Eye (tissue), 1 donor: Measurements from ENCODE around the gene BTG4.

ENCODE experiments used
- DNase-seq: peaks from one replicate; pipeline ENCODE4 v3.0.0-alpha.2; 2015

The BTG4 gene

GRCh38 chr11:111452817-111453552 lies 59.2 kb downstream of the BTG4 start:
- no peak for DNase-seq

DNA sequence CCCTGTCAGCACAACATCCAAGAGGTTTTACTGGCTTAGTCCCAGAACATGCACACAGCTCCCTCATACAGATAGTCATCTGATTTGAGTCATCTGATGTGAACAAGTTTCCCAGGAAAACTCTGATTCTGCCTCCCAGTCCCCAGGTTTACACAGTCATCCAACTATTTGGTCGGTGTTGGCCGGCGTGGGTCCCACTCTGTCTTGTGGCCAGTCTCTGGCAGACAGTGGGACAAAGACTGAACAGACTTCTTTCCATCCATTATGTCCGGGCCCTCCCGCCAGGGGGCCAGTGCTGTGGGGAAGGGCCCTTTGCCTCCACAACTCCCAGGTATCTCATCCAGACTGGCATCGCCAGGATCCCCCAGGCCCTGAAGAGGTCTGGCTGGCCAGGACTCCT lies 60.0 kb downstream of the BTG4 start:
- no peak for DNase-seq

GRCh38 chr11:111450480-111451320 lies 61.5 kb downstream of the BTG4 start:
- DNase-seq = no peak

DNA sequence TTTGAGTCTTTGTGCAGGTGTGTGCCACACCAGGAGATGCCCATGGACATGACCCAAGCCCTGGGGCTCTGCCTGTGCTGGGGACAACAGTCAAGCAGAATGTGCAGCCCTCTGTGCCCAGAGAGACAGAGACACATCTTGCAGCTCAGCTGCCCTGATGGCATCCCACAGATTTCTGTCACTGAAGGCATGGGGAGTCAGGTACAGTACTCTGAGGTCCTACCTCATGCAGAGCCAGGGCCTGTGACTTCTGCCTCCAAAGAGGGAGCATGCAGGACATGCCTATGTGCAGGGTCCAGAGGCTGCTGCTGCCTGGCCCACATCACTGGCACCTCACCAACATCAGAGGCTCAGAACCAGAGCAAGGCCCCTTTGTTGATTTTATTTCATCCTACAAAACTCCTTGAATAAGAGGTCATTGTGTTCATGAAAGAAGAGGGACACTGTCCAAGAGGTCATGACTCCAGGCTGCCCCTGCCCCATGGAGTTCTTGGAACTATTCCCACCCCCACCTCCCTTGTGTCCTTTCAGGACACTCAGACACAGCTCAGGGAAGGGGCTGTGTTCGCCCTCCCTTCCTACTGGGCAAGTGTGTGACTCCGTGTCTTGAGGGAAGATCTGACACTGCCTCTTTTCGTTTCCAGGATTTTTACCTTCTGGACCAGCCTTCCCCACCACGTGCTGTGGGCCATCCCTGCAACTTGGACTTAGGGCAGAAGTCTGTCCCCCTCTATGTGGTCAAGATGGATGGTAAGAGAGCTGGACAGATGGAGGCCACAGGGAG lies 62.3 kb downstream of the BTG4 start:
- no peak for DNase-seq

GRCh38 chr11:111448831-111449557 lies 63.2 kb downstream of the BTG4 start:
- no peak for DNase-seq

- no peak for DNase-seq
Observed at GRCh38 chr11:111448414-111448813, 63.8 kb downstream of the BTG4 start.

GRCh38 chr11:111447931-111448330 lies 64.3 kb downstream of the BTG4 start:
- no peak for DNase-seq

DNA sequence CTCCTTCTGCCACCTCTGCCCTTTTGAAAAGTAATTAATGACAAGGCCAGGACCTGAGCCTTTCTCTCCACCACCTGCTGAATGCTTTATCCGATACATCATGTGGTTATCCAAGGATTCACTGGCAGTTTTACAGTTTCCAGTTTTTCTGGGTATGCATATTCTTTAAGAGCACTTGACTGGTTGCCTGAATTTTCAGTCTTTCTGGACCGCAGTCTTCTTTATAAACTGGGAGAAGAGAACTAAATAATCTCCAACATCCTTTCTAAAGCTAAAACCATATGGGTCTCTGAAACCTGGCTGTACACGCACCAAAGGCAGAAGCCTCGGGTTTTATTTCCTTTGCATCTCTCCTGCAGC lies 65.1 kb downstream of the BTG4 start:
- no peak for DNase-seq

- DNase-seq = peak; percentile 95
Observed at GRCh38 chr11:111446404-111447111, 65.6 kb downstream of the BTG4 start.

DNA sequence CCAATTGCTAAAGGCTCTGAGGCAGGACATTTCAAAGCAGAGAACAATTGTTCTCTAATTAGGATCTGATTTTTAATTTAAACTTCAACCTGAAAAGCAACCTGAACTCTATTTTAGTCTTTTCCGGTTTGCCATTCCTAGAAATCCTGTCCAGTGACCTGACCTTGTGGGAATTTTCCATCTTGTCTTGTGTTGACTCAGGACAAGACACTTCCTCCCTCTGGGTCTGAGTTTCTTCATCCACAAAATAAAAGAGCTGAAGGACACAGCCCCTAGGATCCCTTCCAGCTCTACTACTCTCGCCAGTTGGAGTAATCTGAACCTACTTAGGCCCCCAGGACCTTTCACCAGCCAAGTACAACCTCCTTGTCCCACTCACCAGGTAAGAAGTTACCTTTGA lies 66.6 kb downstream of the BTG4 start:
- no peak for DNase-seq
